ENCODE data around the gene TMEM209. TPM values are rescaled to one million over a fixed set of nuclear protein-coding genes. Genes with fewer than 3 reads are reported as not detected.

The TMEM209 gene
- total RNA-seq, 1 donor from 2014 or later: 15.1 TPM

- no peaks in the 10 kb centered on the region for H3K9me3 ChIP-seq (ENCODE audit: insufficient read depth, low read depth, low read length)
- no peaks in the 10 kb centered on the region for H3K79me2 ChIP-seq (ENCODE audit: insufficient read depth, low read length)
- no peak overlapping the region for H3K4me2 ChIP-seq (ENCODE audit: low read length)
- H3K4me1 ChIP-seq (ENCODE audit: insufficient read depth, low read length): no peaks in the 10 kb centered on the region
- no peak overlapping the region for H3K4me3 ChIP-seq (ENCODE audit: insufficient read depth, low read depth, low read length)
- no peak overlapping the region for H3K27ac ChIP-seq (ENCODE audit: low read depth, low read length)
- H3K27me3 ChIP-seq (ENCODE audit: insufficient read depth, low read length): no peaks in the 10 kb centered on the region
- H3K36me3 ChIP-seq (ENCODE audit: insufficient read depth, low read length): peaks cover 29% of the 10 kb centered on the region
- H3K9me3 Mint-ChIP-seq (ENCODE audit: unreplicated experiment): no peaks in the 10 kb centered on the region
- H2AFZ ChIP-seq (ENCODE audit: low read depth, low read length): no peak overlapping the region
- H3K27ac Mint-ChIP-seq (ENCODE audit: unreplicated experiment): no peak overlapping the region
- peaks cover 9% of the 10 kb centered on the region for H3K36me3 Mint-ChIP-seq (ENCODE audit: low read depth, unreplicated experiment)
- DNase-seq (ENCODE audit: low read depth): no peak
- no peaks in the 10 kb centered on the region for H4K20me1 ChIP-seq (ENCODE audit: insufficient read depth, low read length)
- no peaks in the 10 kb centered on the region for H3K27me3 Mint-ChIP-seq (ENCODE audit: low read depth, unreplicated experiment)
- H3K9ac ChIP-seq (ENCODE audit: low read length): no peak overlapping the region
- peaks cover 8% of the 10 kb centered on the region for H3K4me1 Mint-ChIP-seq (ENCODE audit: low read depth, unreplicated experiment)
- TF ChIP-seq CTCF (IDR thresholded peaks at IDR 0.05; ENCODE audit: insufficient read depth, low read depth, low read length) (no peak), EZH2 (IDR thresholded peaks at IDR 0.05; ENCODE audit: insufficient read depth, low read length) (no peak)
- no peak overlapping the region for H3K4me3 Mint-ChIP-seq (ENCODE audit: unreplicated experiment)
- FAIRE-seq: no peak
Observed at GRCh38 chr7:130129011-130129411, 76.2 kb downstream of the TMEM209 start.

DNA sequence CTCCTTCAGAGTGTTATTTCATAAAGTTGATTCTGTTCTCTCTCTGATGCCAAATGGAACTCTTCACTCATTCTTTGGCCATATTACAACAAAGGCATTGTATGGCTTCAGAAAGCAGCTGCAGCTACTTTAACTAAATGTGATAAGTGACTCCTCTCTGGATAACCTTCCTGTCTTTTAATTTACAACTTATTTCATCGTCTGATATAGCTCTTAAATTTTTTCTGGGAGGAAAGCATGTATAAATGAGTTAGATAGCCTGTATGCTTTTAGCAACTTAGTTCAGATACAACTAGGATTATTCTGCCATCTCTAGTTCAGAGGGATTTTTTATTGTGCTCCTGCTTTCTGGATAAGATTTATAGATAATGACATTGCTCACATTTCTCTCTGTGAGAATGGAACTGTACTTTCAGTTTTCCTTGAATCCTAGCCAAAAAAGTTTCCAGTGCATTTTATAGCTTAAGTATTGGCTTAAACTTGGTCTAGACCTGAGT, 77.3 kb downstream of the TMEM209 start:
- no peak overlapping the region for H3K4me2 ChIP-seq (ENCODE audit: low read length)

More for the DNA sequence above, 77.3 kb downstream of the TMEM209 start:
- Mint-ChIP-seq H3K4me1 (ENCODE audit: low read depth, unreplicated experiment) (peaks cover 5% of the 10 kb centered on the region), H3K36me3 (ENCODE audit: low read depth, unreplicated experiment) (peaks cover 9% of the 10 kb centered on the region), H3K27me3 (ENCODE audit: low read depth, unreplicated experiment) (no peaks in the 10 kb centered on the region), H3K4me3 (ENCODE audit: unreplicated experiment) (no peak overlapping the region), H3K27ac (ENCODE audit: unreplicated experiment) (no peak overlapping the region), H3K9me3 (ENCODE audit: unreplicated experiment) (no peaks in the 10 kb centered on the region)
- Histone ChIP-seq H3K79me2 (ENCODE audit: insufficient read depth, low read length) (no peaks in the 10 kb centered on the region), H3K27me3 (ENCODE audit: insufficient read depth, low read length) (no peaks in the 10 kb centered on the region), H3K36me3 (ENCODE audit: insufficient read depth, low read length) (peaks cover 34% of the 10 kb centered on the region), H4K20me1 (ENCODE audit: insufficient read depth, low read length) (no peaks in the 10 kb centered on the region), H3K9me3 (ENCODE audit: insufficient read depth, low read depth, low read length) (no peaks in the 10 kb centered on the region), H3K27ac (ENCODE audit: low read depth, low read length) (no peak overlapping the region), H3K4me3 (ENCODE audit: insufficient read depth, low read depth, low read length) (no peak overlapping the region), H2AFZ (ENCODE audit: low read depth, low read length) (no peak overlapping the region), H3K9ac (ENCODE audit: low read length) (no peak overlapping the region), H3K4me1 (ENCODE audit: insufficient read depth, low read length) (no peaks in the 10 kb centered on the region)
- DNase-seq (ENCODE audit: low read depth): peak; percentile 64
- no peak for TF ChIP-seq EZH2 (IDR thresholded peaks at IDR 0.05; ENCODE audit: insufficient read depth, low read length)
- no peak for TF ChIP-seq CTCF (IDR thresholded peaks at IDR 0.05; ENCODE audit: insufficient read depth, low read depth, low read length)
- no peak for FAIRE-seq

Measured in astrocyte (in vitro differentiated cells and primary cell).